Measurements from ENCODE around the gene STIP1. TPM values are rescaled to one million over a fixed set of nuclear protein-coding genes. Genes with fewer than 3 reads are reported as not detected.

Gene STIP1
- total and polyA plus RNA-seq, 9 of the 15 experiments (the other 6 are each of a cell fraction or from before 2014, with no cell fraction given): 58.1 to 465 (median 346) TPM

- peak; percentile 83 for TF ChIP-seq CCNT2 (IDR thresholded peaks at IDR 0.05; ENCODE audit: borderline replicate concordance, extremely low read depth, insufficient read length, low read depth, low read length)
- TF ChIP-seq JUN (IDR thresholded peaks at IDR 0.05; ENCODE audit: borderline replicate concordance, low read depth, low read length): peak; percentile 14; the same call in 1 of the 2 replicates
- TF ChIP-seq JUN (CRISPR knock-in tag; IDR thresholded peaks at IDR 0.05; ENCODE audit: borderline replicate concordance): no peak
- no peak for TF ChIP-seq ZNF780A (CRISPR knock-in tag; IDR thresholded peaks at IDR 0.05)
- TF ChIP-seq ZFP91 (CRISPR knock-in tag; IDR thresholded peaks at IDR 0.05): peak; percentile 98
- no peak for TF ChIP-seq FOXJ3 (CRISPR knock-in tag; IDR thresholded peaks at IDR 0.05)
- peak; percentile 34; the same call in 1 of the 2 replicates for TF ChIP-seq SNIP1 (IDR thresholded peaks at IDR 0.05; ENCODE audit: low read depth)
- no peak for TF ChIP-seq SMARCB1 (IDR thresholded peaks at IDR 0.05; ENCODE audit: insufficient read length, low read depth)
- TF ChIP-seq ARID1B (IDR thresholded peaks at IDR 0.05): no peak; the same call in 1 of the 2 replicates
- TF ChIP-seq PHTF2 (CRISPR knock-in tag; IDR thresholded peaks at IDR 0.05): no peak
- TF ChIP-seq ZFX (CRISPR knock-in tag; IDR thresholded peaks at IDR 0.05): peak; percentile 89
- TF ChIP-seq ZBTB11 (CRISPR knock-in tag; IDR thresholded peaks at IDR 0.05): peak in 2 of 3 experiments; percentile 73 to 95; a peak in 5 of 6 replicates
- TF ChIP-seq, protein P1, sequence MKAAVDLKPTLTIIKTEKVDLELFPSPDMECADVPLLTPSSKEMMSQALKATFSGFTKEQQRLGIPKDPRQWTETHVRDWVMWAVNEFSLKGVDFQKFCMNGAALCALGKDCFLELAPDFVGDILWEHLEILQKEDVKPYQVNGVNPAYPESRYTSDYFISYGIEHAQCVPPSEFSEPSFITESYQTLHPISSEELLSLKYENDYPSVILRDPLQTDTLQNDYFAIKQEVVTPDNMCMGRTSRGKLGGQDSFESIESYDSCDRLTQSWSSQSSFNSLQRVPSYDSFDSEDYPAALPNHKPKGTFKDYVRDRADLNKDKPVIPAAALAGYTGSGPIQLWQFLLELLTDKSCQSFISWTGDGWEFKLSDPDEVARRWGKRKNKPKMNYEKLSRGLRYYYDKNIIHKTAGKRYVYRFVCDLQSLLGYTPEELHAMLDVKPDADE (conservative IDR thresholded peaks at IDR 0.05; ENCODE audit: control insufficient read depth, low read depth, low read length): peak; percentile 98
- peak; percentile 65; the same call in 1 of the 2 replicates for TF ChIP-seq NR1H2 (CRISPR knock-in tag; IDR thresholded peaks at IDR 0.05)
- peak in 1 of 2 experiments; percentile 72; a peak in 1 of 4 replicates for TF ChIP-seq SRF (CRISPR knock-in tag; IDR thresholded peaks at IDR 0.05)
- TF ChIP-seq ETV6 (IDR thresholded peaks at IDR 0.05; ENCODE audit: borderline replicate concordance in 1 of 2, low read depth in 2 of 2, low read length in 1 of 2): no peak
- no peak for TF ChIP-seq ETV6 (CRISPR knock-in tag; IDR thresholded peaks at IDR 0.05; ENCODE audit: borderline replicate concordance)
- no peak for TF ChIP-seq MCM2 (IDR thresholded peaks at IDR 0.05; ENCODE audit: low read depth)
- peak; percentile 77 for TF ChIP-seq POLR2B (IDR thresholded peaks at IDR 0.05; ENCODE audit: low read depth, partially characterized antibody)
These were observed 61.1 kb downstream of the STIP1 start, which contains the start of gene PPP1R14B (continued) for GRCh38 chr11:64246871-64247728.
